Activated T-cell treated with anti-CD3 and anti-CD28 coated beads, Interleukin-2, amount 50 U/mL, for 1 hour (primary cell): ENCODE data around the gene TRIM50.
A peak's percentile ranks its signal among the peaks of the same experiment; 100 is the strongest.
"Not testable (repeated sequence)": the region's sequence is repeated elsewhere in the genome, so short reads cannot be mapped to it uniquely, and the experiment has no call there.

Source experiments
- DNase-seq: peaks from one replicate; pipeline ENCODE4 v3.0.0-alpha.2; 2020

The TRIM50 gene

GRCh38 chr7:73312831-73313520, 14.9 kb downstream of the TRIM50 start:
- no peak for DNase-seq

GRCh38 chr7:73311421-73311820, 16.5 kb downstream of the TRIM50 start:
- not testable (repeated sequence) for DNase-seq

GRCh38 chr7:73308665-73309214, 19.1 kb downstream of the TRIM50 start, which contains the start of gene NSUN5:
Gene NSUN5, minus strand, starts transcription at chr7:73308826. Its CDS starts 36 bp downstream, at chr7:73308790.
- peak; percentile 86 for DNase-seq

GRCh38 chr7:73308074-73308664, 19.7 kb downstream of the TRIM50 start:
- DNase-seq: no peak

GRCh38 chr7:73307436-73307835, 20.4 kb downstream of the TRIM50 start:
- DNase-seq: no peak

GRCh38 chr7:73304612-73305387, 23.1 kb downstream of the TRIM50 start:
- not testable (repeated sequence) for DNase-seq

GRCh38 chr7:73304071-73304470, 23.8 kb downstream of the TRIM50 start:
- no peak for DNase-seq

- DNase-seq: no peak
Observed at GRCh38 chr7:73303546-73303945, 24.3 kb downstream of the TRIM50 start.

- DNase-seq: not testable (repeated sequence)
Observed at GRCh38 chr7:73302846-73303245, 25.0 kb downstream of the TRIM50 start.

GRCh38 chr7:73301108-73301507, 26.8 kb downstream of the TRIM50 start:
- not testable (repeated sequence) for DNase-seq

- not testable (repeated sequence) for DNase-seq
Observed at GRCh38 chr7:73299812-73300211, 28.1 kb downstream of the TRIM50 start.

GRCh38 chr7:73297706-73298105, 30.2 kb downstream of the TRIM50 start:
- DNase-seq: not testable (repeated sequence)

GRCh38 chr7:73297235-73297634, 30.6 kb downstream of the TRIM50 start:
- not testable (repeated sequence) for DNase-seq

- DNase-seq: not testable (repeated sequence)
Observed at GRCh38 chr7:73277210-73277609, 50.7 kb downstream of the TRIM50 start.

- not testable (repeated sequence) for DNase-seq
Observed at GRCh38 chr7:73267813-73268212, 60.1 kb downstream of the TRIM50 start.

- DNase-seq: not testable (repeated sequence)
Observed at GRCh38 chr7:73266719-73267368, 61.0 kb downstream of the TRIM50 start.
